ENCODE measurements around the gene PIM2.
A peak's percentile ranks its signal among the peaks of the same experiment; 100 is the strongest.

The PIM2 gene

DNA sequence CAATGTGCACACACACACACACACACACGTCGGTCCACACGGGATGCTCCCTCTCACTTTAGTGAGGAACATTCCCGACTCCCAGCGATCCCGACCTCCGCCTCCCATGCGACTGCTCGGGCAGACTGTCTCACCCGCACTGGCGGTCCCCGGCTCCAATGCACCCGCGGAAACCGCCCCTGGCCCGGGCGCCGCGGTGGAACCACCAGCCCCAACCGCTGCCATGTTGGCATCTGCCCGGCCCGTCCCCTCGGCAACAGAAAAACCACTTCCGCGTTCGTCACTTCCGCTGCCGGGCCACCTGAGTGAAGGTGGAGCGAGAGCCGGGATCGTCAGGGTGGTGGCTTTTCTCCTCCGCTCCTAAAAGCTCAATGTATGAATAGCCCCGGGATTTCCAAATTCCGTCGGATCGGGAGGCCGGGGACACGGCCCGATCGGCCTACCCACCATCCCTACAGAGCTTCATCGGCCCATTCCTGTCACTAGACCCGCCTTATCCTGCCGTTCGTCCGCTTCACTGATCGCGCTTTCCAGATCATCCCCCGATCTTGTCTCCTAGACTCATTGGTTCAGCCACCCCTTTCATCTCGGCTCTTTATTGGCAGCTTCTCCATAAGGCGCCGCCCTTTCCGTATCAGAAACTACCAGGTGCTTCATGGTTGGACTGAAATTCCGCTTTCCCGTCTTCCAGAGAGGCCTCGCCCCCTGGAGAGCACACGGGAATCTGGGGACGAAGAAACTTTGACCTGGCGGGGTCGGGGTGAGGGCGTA is 7.2 kb downstream of the PIM2 start, which contains the start of gene SLC35A2:
SLC35A2 (minus strand) TSS at position 235 of the 771 bp plus-strand sequence; CDS start at position 225, 10 bp downstream.
- Histone ChIP-seq H3K36me3 (ENCODE audit: control insufficient read depth, insufficient read depth, low read length) (no peaks in the 10 kb centered on the region), H3K9ac (ENCODE audit: low read length) (peak within 1 kb of the TSS; percentile 80), H3K9me3 (ENCODE audit: control insufficient read depth, low read length) (no peaks in the 10 kb centered on the region), H3K4me3 (ENCODE audit: low read length) (peak within 1 kb of the TSS; percentile 89), H3K27me3 (ENCODE audit: control insufficient read depth, insufficient read depth, low read length) (no peaks in the 10 kb centered on the region), H3K4me1 (ENCODE audit: control insufficient read depth, insufficient read depth, low read length) (peaks cover 6% of the 10 kb centered on the region)

DNA sequence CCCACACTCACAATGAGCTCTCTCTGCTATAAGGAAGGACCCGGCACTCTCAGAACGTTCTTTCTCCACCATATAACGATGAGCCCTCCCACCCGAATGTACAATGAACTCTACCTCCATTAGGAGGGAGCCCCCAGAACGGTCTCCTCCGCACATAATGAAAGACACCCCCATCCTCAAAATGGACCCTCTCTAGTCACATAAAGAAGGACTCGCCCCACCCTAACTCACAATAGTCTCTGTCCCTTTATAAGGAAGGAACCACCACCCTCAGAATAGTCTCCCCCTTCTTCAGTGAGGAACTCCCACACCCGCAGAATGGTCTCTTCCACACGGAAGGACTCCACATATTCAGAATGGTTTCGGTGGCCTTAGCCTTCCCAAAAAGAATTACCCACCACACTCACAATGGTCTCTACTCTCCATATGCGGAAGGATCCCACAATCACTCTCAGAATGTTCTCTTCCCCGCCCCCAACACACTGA is 7.9 kb downstream of the PIM2 start:
- Histone ChIP-seq H3K9me3 (ENCODE audit: control insufficient read depth, low read length) (no peaks in the 10 kb centered on the region), H3K4me3 (ENCODE audit: low read length) (peak overlapping the region; percentile 89), H3K4me1 (ENCODE audit: control insufficient read depth, insufficient read depth, low read length) (peaks cover 6% of the 10 kb centered on the region), H3K9ac (ENCODE audit: low read length) (peak overlapping the region; percentile 80), H3K27me3 (ENCODE audit: control insufficient read depth, insufficient read depth, low read length) (no peaks in the 10 kb centered on the region), H3K36me3 (ENCODE audit: control insufficient read depth, insufficient read depth, low read length) (no peaks in the 10 kb centered on the region)

GRCh38 chrX:48909703-48910294 is 9.0 kb downstream of the PIM2 start:
- no peaks in the 10 kb centered on the region for H3K9me3 ChIP-seq (ENCODE audit: control insufficient read depth, low read length)
- H3K9ac ChIP-seq (ENCODE audit: low read length), result no peak overlapping the region
- no peak overlapping the region for H3K4me3 ChIP-seq (ENCODE audit: low read length)
- H3K36me3 ChIP-seq (ENCODE audit: control insufficient read depth, insufficient read depth, low read length), result no peaks in the 10 kb centered on the region
- H3K4me1 ChIP-seq (ENCODE audit: control insufficient read depth, insufficient read depth, low read length), result peaks cover 6% of the 10 kb centered on the region
- H3K27me3 ChIP-seq (ENCODE audit: control insufficient read depth, insufficient read depth, low read length), result no peaks in the 10 kb centered on the region

GRCh38 chrX:48908600-48908999 is 10.2 kb downstream of the PIM2 start:
- Histone ChIP-seq H3K36me3 (ENCODE audit: control insufficient read depth, insufficient read depth, low read length) (no peaks in the 10 kb centered on the region), H3K4me3 (ENCODE audit: low read length) (no peak overlapping the region), H3K27me3 (ENCODE audit: control insufficient read depth, insufficient read depth, low read length) (no peaks in the 10 kb centered on the region), H3K9me3 (ENCODE audit: control insufficient read depth, low read length) (no peaks in the 10 kb centered on the region), H3K9ac (ENCODE audit: low read length) (no peak overlapping the region), H3K4me1 (ENCODE audit: control insufficient read depth, insufficient read depth, low read length) (peaks cover 6% of the 10 kb centered on the region)

GRCh38 chrX:48905090-48905790 is 13.6 kb downstream of the PIM2 start:
- Histone ChIP-seq H3K36me3 (ENCODE audit: control insufficient read depth, insufficient read depth, low read length) (no peaks in the 10 kb centered on the region), H3K27me3 (ENCODE audit: control insufficient read depth, insufficient read depth, low read length) (no peaks in the 10 kb centered on the region)

DNA sequence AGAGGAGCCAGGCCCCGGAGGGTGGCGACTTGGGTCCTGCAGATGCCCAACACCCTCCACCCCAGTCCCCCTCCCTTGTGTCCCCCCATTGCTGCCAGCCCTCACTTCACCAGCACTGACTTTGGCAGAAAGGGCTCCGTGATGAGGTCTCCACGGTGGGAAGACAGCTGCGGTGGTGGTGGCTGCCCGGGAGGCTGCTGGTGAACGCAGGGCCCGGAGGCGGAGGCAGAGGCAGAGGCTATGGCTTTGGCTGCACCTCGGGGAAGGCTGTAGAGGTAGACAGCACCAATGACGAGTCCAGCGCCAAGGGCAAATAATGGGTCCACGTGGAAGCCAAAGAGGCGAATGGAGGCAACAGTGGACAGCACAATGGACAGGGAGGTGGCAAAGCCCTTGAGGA is 14.2 kb downstream of the PIM2 start:
- Histone ChIP-seq H3K4me1 (ENCODE audit: control insufficient read depth, insufficient read depth, low read length) (no peaks in the 10 kb centered on the region), H3K36me3 (ENCODE audit: control insufficient read depth, insufficient read depth, low read length) (no peaks in the 10 kb centered on the region), H3K27me3 (ENCODE audit: control insufficient read depth, insufficient read depth, low read length) (no peaks in the 10 kb centered on the region), H3K9me3 (ENCODE audit: control insufficient read depth, low read length) (no peaks in the 10 kb centered on the region), H3K9ac (ENCODE audit: low read length) (no peak overlapping the region), H3K4me3 (ENCODE audit: low read length) (no peak overlapping the region)

More at GRCh38 chrX:48905090-48905790, 13.6 kb downstream of the PIM2 start:
- H3K4me1 ChIP-seq (ENCODE audit: control insufficient read depth, insufficient read depth, low read length), result no peaks in the 10 kb centered on the region
- H3K4me3 ChIP-seq (ENCODE audit: low read length), result no peak overlapping the region
- no peak overlapping the region for H3K9ac ChIP-seq (ENCODE audit: low read length)
- no peaks in the 10 kb centered on the region for H3K9me3 ChIP-seq (ENCODE audit: control insufficient read depth, low read length)

DNA sequence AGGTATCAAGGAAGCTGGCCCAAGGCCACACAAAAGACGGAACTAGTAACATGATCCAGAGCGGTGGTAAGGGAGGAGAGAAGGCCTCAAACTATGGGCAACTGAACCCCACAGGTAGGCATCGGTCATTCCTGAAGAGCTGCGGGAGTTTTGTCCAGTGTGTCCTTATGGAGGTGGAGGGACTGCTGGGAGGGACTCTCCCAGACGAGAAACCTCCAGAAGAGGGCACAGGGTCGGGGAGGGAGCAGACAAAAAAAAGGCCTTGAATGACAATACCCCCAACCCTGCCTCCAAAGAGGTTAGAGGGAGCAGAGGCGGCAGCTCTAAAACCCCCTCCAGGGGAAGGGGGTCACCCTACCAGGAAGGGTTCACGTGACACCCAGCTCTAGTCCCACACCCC is 14.6 kb downstream of the PIM2 start:
- Histone ChIP-seq H3K36me3 (ENCODE audit: control insufficient read depth, insufficient read depth, low read length) (no peaks in the 10 kb centered on the region), H3K4me3 (ENCODE audit: low read length) (no peak overlapping the region), H3K9me3 (ENCODE audit: control insufficient read depth, low read length) (no peaks in the 10 kb centered on the region), H3K27me3 (ENCODE audit: control insufficient read depth, insufficient read depth, low read length) (no peaks in the 10 kb centered on the region), H3K9ac (ENCODE audit: low read length) (no peak overlapping the region), H3K4me1 (ENCODE audit: control insufficient read depth, insufficient read depth, low read length) (no peaks in the 10 kb centered on the region)

- no peak overlapping the region for H3K4me3 ChIP-seq (ENCODE audit: low read length)
- H3K4me1 ChIP-seq (ENCODE audit: control insufficient read depth, insufficient read depth, low read length), result no peaks in the 10 kb centered on the region
- no peaks in the 10 kb centered on the region for H3K36me3 ChIP-seq (ENCODE audit: control insufficient read depth, insufficient read depth, low read length)
- H3K9me3 ChIP-seq (ENCODE audit: control insufficient read depth, low read length), result no peaks in the 10 kb centered on the region
- no peak overlapping the region for H3K9ac ChIP-seq (ENCODE audit: low read length)
- H3K27me3 ChIP-seq (ENCODE audit: control insufficient read depth, insufficient read depth, low read length), result no peaks in the 10 kb centered on the region
Measured at GRCh38 chrX:48903290-48903689, 15.5 kb downstream of the PIM2 start.

DNA sequence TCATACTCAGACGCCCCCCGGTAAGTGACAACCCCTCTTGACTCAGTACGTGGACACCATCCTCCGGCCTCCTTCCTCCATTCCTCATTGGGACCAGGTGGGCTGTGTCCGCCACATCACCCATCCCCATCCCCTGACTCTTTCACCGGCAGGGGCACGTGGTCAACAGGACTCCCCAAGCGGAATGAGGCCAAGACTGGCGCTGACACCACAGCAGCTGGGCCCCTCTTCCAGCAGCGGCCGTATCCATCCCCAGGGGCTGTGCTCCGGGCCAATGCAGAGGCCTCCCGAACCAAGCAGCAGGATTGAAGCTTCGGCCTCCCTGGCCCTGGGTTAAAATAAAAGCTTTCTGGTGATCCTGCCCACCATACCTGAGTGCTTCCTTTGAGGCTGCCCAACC is 16.0 kb downstream of the PIM2 start:
- Histone ChIP-seq H3K4me3 (ENCODE audit: low read length) (no peak overlapping the region), H3K36me3 (ENCODE audit: control insufficient read depth, insufficient read depth, low read length) (no peaks in the 10 kb centered on the region), H3K27me3 (ENCODE audit: control insufficient read depth, insufficient read depth, low read length) (no peaks in the 10 kb centered on the region), H3K9ac (ENCODE audit: low read length) (no peak overlapping the region), H3K9me3 (ENCODE audit: control insufficient read depth, low read length) (no peaks in the 10 kb centered on the region), H3K4me1 (ENCODE audit: control insufficient read depth, insufficient read depth, low read length) (no peaks in the 10 kb centered on the region)

- H3K4me3 ChIP-seq (ENCODE audit: low read length), result no peak overlapping the region
- no peaks in the 10 kb centered on the region for H3K4me1 ChIP-seq (ENCODE audit: control insufficient read depth, insufficient read depth, low read length)
- H3K9me3 ChIP-seq (ENCODE audit: control insufficient read depth, low read length), result no peaks in the 10 kb centered on the region
- no peaks in the 10 kb centered on the region for H3K36me3 ChIP-seq (ENCODE audit: control insufficient read depth, insufficient read depth, low read length)
- H3K9ac ChIP-seq (ENCODE audit: low read length), result no peak overlapping the region
- H3K27me3 ChIP-seq (ENCODE audit: control insufficient read depth, insufficient read depth, low read length), result no peaks in the 10 kb centered on the region
Measured at GRCh38 chrX:48902135-48902534, 16.7 kb downstream of the PIM2 start.

DNA sequence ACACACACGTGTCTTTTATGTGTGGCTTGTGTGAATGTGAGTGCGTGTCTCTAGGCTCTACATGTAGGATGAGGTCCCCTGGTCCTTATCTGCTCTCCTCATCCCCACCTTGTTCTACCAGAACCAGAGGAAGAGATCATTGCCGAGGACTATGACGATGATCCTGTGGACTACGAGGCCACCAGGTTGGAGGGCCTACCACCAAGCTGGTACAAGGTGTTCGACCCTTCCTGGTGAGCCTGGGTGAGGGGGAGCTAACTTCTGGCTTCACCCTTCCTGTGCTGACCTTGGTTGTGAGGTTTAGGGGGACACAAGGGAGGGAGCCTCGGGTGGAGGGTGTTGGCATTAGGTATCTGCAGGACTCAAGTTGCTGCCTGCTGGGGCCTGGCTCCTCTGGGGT is 17.8 kb downstream of the PIM2 start:
- Histone ChIP-seq H3K4me1 (ENCODE audit: control insufficient read depth, insufficient read depth, low read length) (peaks cover 5% of the 10 kb centered on the region), H3K9ac (ENCODE audit: low read length) (no peak overlapping the region), H3K9me3 (ENCODE audit: control insufficient read depth, low read length) (no peaks in the 10 kb centered on the region), H3K4me3 (ENCODE audit: low read length) (no peak overlapping the region), H3K36me3 (ENCODE audit: control insufficient read depth, insufficient read depth, low read length) (no peaks in the 10 kb centered on the region), H3K27me3 (ENCODE audit: control insufficient read depth, insufficient read depth, low read length) (no peaks in the 10 kb centered on the region)

- H3K36me3 ChIP-seq (ENCODE audit: control insufficient read depth, insufficient read depth, low read length), result no peaks in the 10 kb centered on the region
- H3K4me3 ChIP-seq (ENCODE audit: low read length), result no peak overlapping the region
- H3K9ac ChIP-seq (ENCODE audit: low read length), result peak overlapping the region; percentile 15
- H3K9me3 ChIP-seq (ENCODE audit: control insufficient read depth, low read length), result no peaks in the 10 kb centered on the region
- no peaks in the 10 kb centered on the region for H3K27me3 ChIP-seq (ENCODE audit: control insufficient read depth, insufficient read depth, low read length)
- H3K4me1 ChIP-seq (ENCODE audit: control insufficient read depth, insufficient read depth, low read length), result peaks cover 5% of the 10 kb centered on the region
Measured at GRCh38 chrX:48899078-48899410, 19.8 kb downstream of the PIM2 start.
